ENCODE data around the gene VGLL4.

DNA sequence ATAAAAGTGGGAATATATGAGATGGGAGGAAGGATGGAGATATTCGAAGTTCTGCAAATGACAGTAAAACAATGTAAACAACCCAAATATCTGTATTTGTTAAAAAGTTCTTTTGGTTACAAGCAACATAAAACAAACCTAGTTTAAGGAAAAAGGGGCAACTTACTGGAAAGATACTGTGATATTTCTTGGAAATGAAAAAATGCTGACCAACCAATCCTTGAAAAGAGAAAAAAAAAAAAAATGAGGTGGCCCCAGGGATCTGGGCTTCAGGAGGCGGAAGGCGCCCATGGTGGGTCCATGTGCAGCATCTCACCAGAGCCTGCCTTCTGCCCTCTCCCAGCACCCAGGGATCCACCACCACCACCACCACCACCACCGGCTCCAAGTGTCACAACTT lies 59.1 kb downstream of the VGLL4 start:
- no peak for TF ChIP-seq CTCF (conservative IDR thresholded peaks at IDR 0.05; ENCODE audit: low read length)
- no peak for TF ChIP-seq EZH2phosphoT487 (IDR thresholded peaks at IDR 0.05; ENCODE audit: borderline replicate concordance)

Measured in Loucy (cell line).